Measurements from ENCODE around the gene GFRA1.

The GFRA1 gene

GRCh38 chr10:116130006-116130405, 143.0 kb downstream of the GFRA1 start:
- Histone ChIP-seq H3K9me3 (ENCODE audit: insufficient read depth, low read length) (no peaks in the 10 kb centered on the region), H3K9me2 (replicated peaks; ENCODE audit: insufficient read depth, low read length) (no peaks in the 10 kb centered on the region), H3K4me2 (ENCODE audit: low read depth, low read length, poor library complexity, severe bottlenecking) (no peak overlapping the region), H3K27ac (ENCODE audit: low read depth, low read length) (no peak overlapping the region), H3K4me3 (ENCODE audit: insufficient read depth, low read length, poor library complexity, severe bottlenecking) (no peak overlapping the region), H3K9ac (ENCODE audit: low read length) (no peak overlapping the region), H3K36me3 (ENCODE audit: low read length) (no peaks in the 10 kb centered on the region), H2AFZ (ENCODE audit: low read depth, low read length, severe bottlenecking) (no peak overlapping the region), H3K27me3 (ENCODE audit: low read length) (no peaks in the 10 kb centered on the region), H3F3A (ENCODE audit: insufficient read depth) (no peaks in the 10 kb centered on the region), H4K20me1 (ENCODE audit: low read depth, low read length) (no peaks in the 10 kb centered on the region), H3K79me2 (ENCODE audit: insufficient read depth, low read length) (no peaks in the 10 kb centered on the region)
- TF ChIP-seq CTCF (IDR thresholded peaks at IDR 0.05; ENCODE audit: insufficient read depth, low read length, poor library complexity, severe bottlenecking) (no peak), EZH2phosphoT487 (conservative IDR thresholded peaks at IDR 0.05; ENCODE audit: low read length) (no peak)

DNA sequence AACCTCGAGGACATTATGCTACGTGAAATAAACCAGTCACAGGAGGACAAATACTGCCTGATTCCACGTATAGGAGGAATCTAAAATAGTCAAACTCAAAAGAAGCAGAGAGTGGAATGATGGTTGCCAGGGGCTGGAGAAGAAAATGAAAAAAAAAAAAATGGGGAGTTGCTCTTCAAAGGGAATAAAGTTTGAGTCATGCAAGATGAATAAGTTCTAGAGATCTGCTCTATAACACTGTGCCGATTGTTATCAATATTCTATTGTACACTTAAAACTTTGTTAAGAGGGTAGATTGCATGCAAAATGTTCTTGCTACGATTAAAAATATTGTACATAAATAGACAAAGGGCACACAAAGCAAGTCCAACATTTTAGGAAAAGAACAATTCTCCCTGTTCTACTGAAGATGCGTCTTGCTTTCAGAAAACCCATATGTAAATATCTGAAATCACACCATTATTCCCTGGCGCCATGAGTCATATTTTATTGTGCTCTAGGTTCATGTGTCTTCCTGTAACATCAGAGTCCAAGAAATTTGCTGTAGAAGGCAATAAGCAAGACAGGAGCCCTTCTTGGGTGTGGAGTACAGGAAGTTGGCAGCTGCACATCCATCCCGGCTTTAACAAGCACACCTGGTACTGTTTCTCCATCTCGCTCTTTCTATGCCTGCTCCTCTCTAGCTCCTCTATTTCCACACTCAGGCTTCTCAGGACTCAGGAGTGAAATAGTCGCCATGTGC, 145.9 kb downstream of the GFRA1 start:
- no peaks in the 10 kb centered on the region for H3F3A ChIP-seq (ENCODE audit: insufficient read depth)

GRCh38 chr10:116126239-116126638, 146.8 kb downstream of the GFRA1 start:
- TF ChIP-seq CTCF (IDR thresholded peaks at IDR 0.05; ENCODE audit: insufficient read depth, low read length, poor library complexity, severe bottlenecking) (no peak), EZH2phosphoT487 (conservative IDR thresholded peaks at IDR 0.05; ENCODE audit: low read length) (no peak)
- Histone ChIP-seq H3K9me2 (replicated peaks; ENCODE audit: insufficient read depth, low read length) (no peaks in the 10 kb centered on the region), H3K9me3 (ENCODE audit: insufficient read depth, low read length) (no peaks in the 10 kb centered on the region), H3K27me3 (ENCODE audit: low read length) (no peaks in the 10 kb centered on the region), H3K4me2 (ENCODE audit: low read depth, low read length, poor library complexity, severe bottlenecking) (no peak overlapping the region), H2AFZ (ENCODE audit: low read depth, low read length, severe bottlenecking) (no peak overlapping the region), H3K4me3 (ENCODE audit: insufficient read depth, low read length, poor library complexity, severe bottlenecking) (no peak overlapping the region), H4K20me1 (ENCODE audit: low read depth, low read length) (no peaks in the 10 kb centered on the region), H3K36me3 (ENCODE audit: low read length) (no peaks in the 10 kb centered on the region), H3F3A (ENCODE audit: insufficient read depth) (no peaks in the 10 kb centered on the region), H3K27ac (ENCODE audit: low read depth, low read length) (no peak overlapping the region), H3K79me2 (ENCODE audit: insufficient read depth, low read length) (no peaks in the 10 kb centered on the region), H3K9ac (ENCODE audit: low read length) (no peak overlapping the region)

More for the DNA sequence above, 145.9 kb downstream of the GFRA1 start:
- Histone ChIP-seq H3K9ac (ENCODE audit: low read length) (no peak overlapping the region), H3K79me2 (ENCODE audit: insufficient read depth, low read length) (no peaks in the 10 kb centered on the region), H3K9me3 (ENCODE audit: insufficient read depth, low read length) (no peaks in the 10 kb centered on the region), H2AFZ (ENCODE audit: low read depth, low read length, severe bottlenecking) (no peak overlapping the region), H3K27ac (ENCODE audit: low read depth, low read length) (no peak overlapping the region), H4K20me1 (ENCODE audit: low read depth, low read length) (no peaks in the 10 kb centered on the region), H3K9me2 (replicated peaks; ENCODE audit: insufficient read depth, low read length) (no peaks in the 10 kb centered on the region), H3K36me3 (ENCODE audit: low read length) (no peaks in the 10 kb centered on the region), H3K4me2 (ENCODE audit: low read depth, low read length, poor library complexity, severe bottlenecking) (no peak overlapping the region), H3K27me3 (ENCODE audit: low read length) (no peaks in the 10 kb centered on the region), H3K4me3 (ENCODE audit: insufficient read depth, low read length, poor library complexity, severe bottlenecking) (no peak overlapping the region)
- TF ChIP-seq CTCF (IDR thresholded peaks at IDR 0.05; ENCODE audit: insufficient read depth, low read length, poor library complexity, severe bottlenecking) (no peak), EZH2phosphoT487 (conservative IDR thresholded peaks at IDR 0.05; ENCODE audit: low read length) (no peak)
